Posterior vena cava (tissue), 2 donors: ENCODE results near the gene BMAL1. TPM values are rescaled to one million over a fixed set of nuclear protein-coding genes. Genes with fewer than 3 reads are reported as not detected.

Source experiments
- DNase-seq: peaks from one replicate; pipeline ENCODE4 v3.0.0-alpha.2; 2020; ENCODE audit warnings: low spot score
- intact Hi-C, 2 donors: fragments of 100-400 bp; cut with DNase I; formaldehyde crosslinking; loops; one replicate each; pipeline versions ENCODE4 v1.14.1 to v1.14.2; 2022 to 2023
- total RNA-seq, 2 donors: library from RNA; stranded (reverse); fragmentation: NEBNext Ultra II Directional; extraction: Animal tissue kit (Norgen Biotek cat#: 25700); gene quantifications; one replicate each; pipeline ENCODE4 v1.2.1, GENCODE V29; 2021
- donor health status: DM: yes; HTN: yes; CAD: no.
- donor health status: DM: yes; HTN: yes; CAD: no.

Gene BMAL1
- total RNA-seq, 2 donors from 2014 or later = 17.6 to 28.4 TPM

GRCh38 chr11:13333456-13333957 is 55.9 kb downstream of the BMAL1 start:
- intact Hi-C loops = loop anchor here (10.0 kb wide), 2 partner anchors 49 to 59 kb away; partner anchors contain the start of gene BMAL1 (in 1 of the 2)

GRCh38 chr11:13334034-13334786 is 56.6 kb downstream of the BMAL1 start:
- no peak for DNase-seq
- intact Hi-C loops = loop anchor here (10.0 kb wide), 2 partner anchors 49 to 59 kb away; partner anchors contain the start of gene BMAL1 (in 1 of the 2)

More at GRCh38 chr11:13333456-13333957, 55.9 kb downstream of the BMAL1 start:
- DNase-seq = no peak

GRCh38 chr11:13335319-13335718 is 57.7 kb downstream of the BMAL1 start:
- intact Hi-C loops = loop anchor here (10.0 kb wide), 2 partner anchors 51 to 61 kb away; partner anchors contain the start of gene BMAL1 (in 1 of the 2)
- DNase-seq = no peak

GRCh38 chr11:13336246-13336878 is 58.8 kb downstream of the BMAL1 start:
- DNase-seq = no peak
- intact Hi-C loops = loop anchor here (10.0 kb wide), 2 partner anchors 52 to 62 kb away; partner anchors contain the start of gene BMAL1 (in 1 of the 2)

GRCh38 chr11:13338019-13338426 is 60.4 kb downstream of the BMAL1 start:
- DNase-seq = no peak
- intact Hi-C loops = loop anchor here (10.0 kb wide), 2 partner anchors 53 to 63 kb away; partner anchors contain the start of gene BMAL1 (in 1 of the 2)

- intact Hi-C loops = loop anchor here (10.0 kb wide), 2 partner anchors 54 to 64 kb away; partner anchors contain the start of gene BMAL1 (in 1 of the 2)
- DNase-seq = no peak
Measured at GRCh38 chr11:13338427-13339069, 61.0 kb downstream of the BMAL1 start.

- no peak for DNase-seq
- intact Hi-C loops = loop anchor here (5.0 to 10.0 kb wide), 5 partner anchors 55 to 377 kb away; partner anchors contain the start of gene BMAL1 (in 1 of the 2)
Measured at GRCh38 chr11:13339195-13340153, 61.9 kb downstream of the BMAL1 start.

- intact Hi-C loops = loop anchor here (5.0 to 10.0 kb wide), 3 partner anchors 126 to 379 kb away; no protein-coding TSS in a partner anchor
- DNase-seq = no peak
Measured at GRCh38 chr11:13341026-13341425, 63.4 kb downstream of the BMAL1 start.

- intact Hi-C loops = loop anchor here (5.0 to 10.0 kb wide), 3 partner anchors 128 to 381 kb away; no protein-coding TSS in a partner anchor
- no peak for DNase-seq
Measured at GRCh38 chr11:13343067-13343466, 65.5 kb downstream of the BMAL1 start.

- DNase-seq = no peak
- intact Hi-C loops = loop anchor here (2.0 to 10.0 kb wide), 4 partner anchors 129 to 382 kb away; no protein-coding TSS in a partner anchor
Measured at GRCh38 chr11:13343931-13344717, 66.5 kb downstream of the BMAL1 start.

GRCh38 chr11:13344818-13345217 is 67.2 kb downstream of the BMAL1 start:
- no peak for DNase-seq
- intact Hi-C loops = loop anchor here (2.0 to 10.0 kb wide), 4 partner anchors 130 to 383 kb away; no protein-coding TSS in a partner anchor

GRCh38 chr11:13346470-13346869 is 68.9 kb downstream of the BMAL1 start:
- no peak for DNase-seq
- intact Hi-C loops = loop anchor here in 1 of 2 donors (10.0 kb wide), 2 partner anchors 132 to 382 kb away; no protein-coding TSS in a partner anchor

- DNase-seq = no peak
- intact Hi-C loops = loop anchor here in 1 of 2 donors (10.0 kb wide), 2 partner anchors 133 to 383 kb away; no protein-coding TSS in a partner anchor
Measured at GRCh38 chr11:13347901-13348300, 70.3 kb downstream of the BMAL1 start.

- intact Hi-C loops = loop anchor here in 1 of 2 donors (10.0 kb wide), 2 partner anchors 134 to 384 kb away; no protein-coding TSS in a partner anchor
- no peak for DNase-seq
Measured at GRCh38 chr11:13348305-13348704, 70.7 kb downstream of the BMAL1 start.

GRCh38 chr11:13349046-13349445 is 71.5 kb downstream of the BMAL1 start:
- DNase-seq = no peak
- intact Hi-C loops = loop anchor here in 1 of 2 donors (10.0 kb wide), 2 partner anchors 134 to 384 kb away; no protein-coding TSS in a partner anchor

GRCh38 chr11:13349581-13349980 is 72.0 kb downstream of the BMAL1 start:
- intact Hi-C loops = loop anchor here in 1 of 2 donors (10.0 kb wide), 2 partner anchors 135 to 385 kb away; no protein-coding TSS in a partner anchor

GRCh38 chr11:13352711-13353110 is 75.1 kb downstream of the BMAL1 start:
- DNase-seq = no peak
- intact Hi-C loops = no loop called here

More at GRCh38 chr11:13349581-13349980, 72.0 kb downstream of the BMAL1 start:
- no peak for DNase-seq
